Jurkat, Clone E6-1 (cell line): ENCODE results near the gene TTC33.

Experiments
- DNase-seq: peaks from one replicate; pipeline ENCODE4 v3.0.0-alpha.2; 2011; ENCODE audit warnings: low read depth, low spot score
- H3K4me3 ChIP-seq: 2 replicates; pipeline ENCODE4 v1.5.1; 2011; ENCODE audit warnings: mild to moderate bottlenecking, low read length, control low read depth, moderate library complexity

Gene TTC33

DNA sequence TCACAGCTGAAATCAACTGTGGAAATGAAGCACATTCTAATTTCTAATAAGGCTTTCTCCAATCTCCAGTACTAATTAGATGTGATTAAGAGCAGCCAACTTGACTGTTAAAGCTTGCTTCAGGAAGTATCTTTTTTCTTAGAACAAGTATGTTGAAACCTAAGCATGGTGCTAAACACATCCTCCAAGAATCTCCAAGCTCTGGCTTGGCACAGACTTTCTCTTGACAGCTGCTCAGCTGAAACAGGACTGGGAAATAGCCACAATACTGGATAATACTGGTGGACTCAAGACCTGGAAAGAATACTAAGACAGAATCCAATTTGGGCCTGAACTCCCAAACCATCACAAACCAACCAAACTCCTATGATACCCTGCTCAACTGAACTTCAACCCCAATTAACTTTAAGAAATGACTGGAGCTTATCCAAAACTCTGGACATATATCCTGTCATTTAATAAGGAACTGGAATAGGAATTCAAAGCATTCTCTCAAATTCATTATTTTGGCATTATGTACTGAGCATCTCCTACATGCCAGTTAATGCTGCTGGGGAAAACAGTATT, 26.2 kb upstream of the TTC33 start:
- DNase-seq: no peak
- no peak overlapping the region for H3K4me3 ChIP-seq

- no peak for DNase-seq
- H3K4me3 ChIP-seq: no peak overlapping the region
Observed at GRCh38 chr5:40780858-40781257, 25.1 kb upstream of the TTC33 start.

DNA sequence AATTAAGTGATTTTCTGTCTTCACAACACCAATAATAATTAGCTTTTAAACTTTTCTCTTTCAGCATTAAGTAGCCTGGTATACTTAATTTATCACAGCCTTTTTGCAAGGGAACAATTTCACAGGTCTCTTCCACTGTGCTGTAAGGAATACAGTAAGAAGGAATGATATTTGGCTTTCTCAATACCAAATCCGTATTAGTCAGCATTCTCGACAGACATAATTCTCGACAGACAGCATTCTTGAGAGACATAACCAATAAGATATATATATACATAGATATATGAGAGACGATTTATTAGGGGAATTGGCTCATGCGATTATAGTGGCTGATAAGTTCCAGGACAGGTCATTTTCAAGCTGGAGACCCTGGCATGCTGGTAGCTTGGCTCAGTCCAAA, 24.4 kb upstream of the TTC33 start:
- no peak overlapping the region for H3K4me3 ChIP-seq
- no peak for DNase-seq

DNA sequence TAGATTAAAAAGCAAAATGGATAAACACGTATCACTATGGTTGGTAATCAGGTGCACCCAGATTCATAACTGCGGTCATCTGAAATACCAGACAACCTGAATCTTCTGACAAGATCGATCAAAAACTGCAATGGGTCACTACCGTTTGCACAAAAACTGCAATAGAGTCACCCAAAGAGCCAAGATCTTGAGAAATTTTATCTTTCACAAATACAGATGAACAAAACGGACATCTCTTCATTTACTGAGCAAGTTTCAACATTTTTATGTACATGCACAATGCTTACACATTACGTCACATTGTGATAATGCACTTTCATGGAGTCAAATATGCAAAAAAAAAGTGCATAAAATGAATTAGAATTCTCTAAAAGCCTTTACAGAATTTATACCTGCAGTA, 23.8 kb upstream of the TTC33 start:
- H3K4me3 ChIP-seq: no peak overlapping the region
- DNase-seq: no peak

DNA sequence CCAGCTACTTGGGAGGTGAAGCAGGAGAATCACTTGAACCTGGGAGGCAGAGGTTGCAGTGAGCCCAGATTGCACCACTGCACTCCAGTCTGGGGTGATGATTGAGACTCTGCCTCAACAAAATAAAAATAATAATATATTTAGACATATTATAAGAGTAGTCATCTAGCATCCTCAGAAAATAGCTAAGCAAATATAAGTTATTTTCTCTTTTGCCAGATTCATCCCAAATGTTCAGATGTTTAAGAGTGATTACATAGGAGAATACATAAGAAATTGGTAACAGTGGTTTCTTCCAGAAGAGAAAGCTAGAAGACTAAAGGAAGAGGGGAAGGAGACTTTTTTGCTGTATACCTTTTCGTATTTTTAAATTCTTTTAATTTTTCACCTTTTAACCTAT, 22.4 kb upstream of the TTC33 start:
- no peak for DNase-seq
- no peak overlapping the region for H3K4me3 ChIP-seq

DNA sequence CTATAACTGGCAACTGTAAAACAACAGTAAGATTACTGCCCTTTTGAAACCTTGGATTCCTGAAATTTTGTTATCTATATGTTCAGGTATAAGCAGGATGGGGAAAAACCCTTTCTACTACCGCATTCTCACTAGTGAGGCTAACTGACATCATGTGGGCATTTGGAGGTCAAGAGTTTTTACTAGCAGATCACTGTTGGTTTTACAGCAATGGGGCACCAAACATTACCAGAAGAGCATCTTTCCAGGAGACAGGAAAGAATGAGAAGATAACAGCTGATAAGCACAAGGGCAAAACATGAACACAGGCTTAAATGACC, 20.9 kb upstream of the TTC33 start:
- H3K4me3 ChIP-seq: no peak overlapping the region
- no peak for DNase-seq

DNA sequence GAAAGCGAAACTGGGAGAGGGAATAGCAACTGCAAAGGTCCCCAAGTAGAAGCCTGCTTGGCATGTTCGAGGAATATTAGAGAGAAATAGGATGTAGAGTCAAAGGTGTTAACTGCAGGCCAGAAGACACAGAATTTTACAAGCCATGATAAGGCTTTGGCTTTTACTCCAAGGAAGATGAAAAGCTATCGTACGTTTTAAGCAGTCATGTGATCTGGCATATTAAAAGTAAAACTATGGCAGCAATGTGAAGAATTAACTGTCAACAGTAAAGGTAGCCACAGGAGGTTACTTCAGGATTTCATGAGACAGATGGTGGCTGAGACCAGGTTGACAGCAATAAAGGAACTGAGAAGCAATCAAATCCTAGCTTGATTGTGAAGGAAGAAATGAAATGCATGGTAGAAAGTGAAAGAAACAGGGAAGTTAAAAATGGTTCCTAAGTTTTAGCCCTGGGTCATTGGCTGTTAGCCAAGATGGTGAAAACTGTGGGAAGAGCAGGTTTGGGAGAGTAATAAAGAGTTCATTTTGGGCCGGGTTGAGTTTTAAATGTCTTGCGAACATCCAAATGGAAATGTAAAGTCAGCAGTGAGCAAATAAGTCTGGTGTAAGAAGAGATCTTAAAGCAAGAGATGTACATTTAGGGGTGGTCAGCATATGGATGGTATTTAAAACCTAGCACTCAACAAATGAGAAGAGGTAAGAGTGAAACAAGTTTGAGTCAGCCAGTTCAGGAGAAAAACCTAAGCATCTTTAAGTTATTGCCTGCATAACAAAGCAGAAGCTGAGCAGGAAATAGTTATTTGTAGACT, 20.3 kb upstream of the TTC33 start:
- no peak for DNase-seq
- H3K4me3 ChIP-seq: no peak overlapping the region

GRCh38 chr5:40775085-40775845, 19.5 kb upstream of the TTC33 start:
- DNase-seq: no peak
- H3K4me3 ChIP-seq: no peak overlapping the region

DNA sequence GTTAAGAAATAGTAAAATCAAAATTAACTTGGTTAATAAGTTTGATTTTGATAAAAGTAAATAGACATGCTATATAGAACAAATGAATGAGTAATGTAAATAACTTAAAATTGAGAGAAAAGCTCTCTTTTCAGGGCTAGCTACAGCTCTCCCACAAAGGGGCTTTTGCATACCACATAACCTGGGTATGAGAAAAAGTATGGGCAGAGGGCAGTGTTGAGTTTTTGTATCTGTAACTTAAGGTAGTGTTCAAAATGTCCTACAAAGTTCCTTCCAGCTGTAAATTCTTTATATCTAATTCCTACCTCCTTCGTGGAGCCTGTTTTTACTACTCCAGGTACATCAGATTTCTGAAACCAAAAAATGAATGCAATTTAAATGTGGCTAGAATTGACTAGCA, 18.9 kb upstream of the TTC33 start:
- H3K4me3 ChIP-seq: no peak overlapping the region

DNA sequence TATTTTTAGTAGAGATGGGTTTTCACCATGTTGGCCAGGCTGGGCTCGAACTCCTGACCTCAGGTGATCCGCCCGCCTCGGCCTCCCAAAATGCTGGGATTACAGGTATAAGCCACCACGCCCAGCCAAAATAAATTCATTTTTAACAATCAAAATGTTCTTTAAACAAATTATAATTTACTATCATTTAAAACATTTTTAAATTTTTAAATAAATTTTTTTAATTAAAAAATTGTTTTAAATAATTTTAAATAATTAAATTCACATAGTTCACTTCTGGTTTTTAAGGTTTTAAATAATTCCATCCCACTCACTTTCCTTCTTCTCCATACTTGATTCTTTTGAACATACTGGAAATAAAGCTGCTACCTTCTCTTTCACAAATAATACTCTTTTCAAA, 15.0 kb upstream of the TTC33 start:
- H3K4me3 ChIP-seq: no peak overlapping the region
- no peak for DNase-seq

More for the DNA sequence above, 18.9 kb upstream of the TTC33 start:
- no peak for DNase-seq

GRCh38 chr5:40762705-40763104, 6.9 kb upstream of the TTC33 start:
- no peak for DNase-seq
- H3K4me3 ChIP-seq: no peak overlapping the region

DNA sequence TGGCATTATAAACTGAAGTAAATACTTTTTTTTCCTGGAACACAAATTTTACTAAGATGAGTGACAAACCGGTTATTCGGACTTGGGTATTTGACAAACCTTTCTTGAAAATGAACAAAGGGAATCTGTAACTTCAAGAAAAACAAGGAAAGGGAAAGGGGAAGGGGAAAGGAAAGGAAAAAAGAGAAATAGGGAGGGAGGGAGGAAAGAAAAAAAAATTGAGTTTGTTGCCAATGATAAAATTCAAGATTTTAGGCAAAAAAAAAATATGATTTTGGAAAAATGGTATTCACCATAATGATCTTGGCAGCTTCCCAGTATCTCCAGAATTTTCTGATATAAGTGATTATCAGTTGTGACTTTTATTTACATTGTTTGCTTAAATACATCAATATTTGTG, 1.6 kb upstream of the TTC33 start:
- no peak overlapping the region for H3K4me3 ChIP-seq
- no peak for DNase-seq

DNA sequence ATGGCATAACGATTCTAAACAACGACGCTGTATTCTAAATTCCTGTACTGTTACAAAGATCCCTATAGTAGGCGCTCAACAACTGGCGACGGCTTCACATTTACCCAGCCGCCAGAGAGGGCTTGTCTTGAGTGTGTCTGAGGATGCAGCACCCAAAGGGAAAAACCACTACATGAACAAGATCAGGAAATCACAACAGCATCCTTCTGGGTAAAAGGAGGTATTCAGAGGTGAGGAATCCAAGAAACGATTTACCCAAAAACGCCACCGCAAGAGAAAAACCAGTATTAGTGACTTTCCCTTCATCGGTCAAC, 711 bp downstream of the TTC33 start:
- peak; percentile 80 for DNase-seq

DNA sequence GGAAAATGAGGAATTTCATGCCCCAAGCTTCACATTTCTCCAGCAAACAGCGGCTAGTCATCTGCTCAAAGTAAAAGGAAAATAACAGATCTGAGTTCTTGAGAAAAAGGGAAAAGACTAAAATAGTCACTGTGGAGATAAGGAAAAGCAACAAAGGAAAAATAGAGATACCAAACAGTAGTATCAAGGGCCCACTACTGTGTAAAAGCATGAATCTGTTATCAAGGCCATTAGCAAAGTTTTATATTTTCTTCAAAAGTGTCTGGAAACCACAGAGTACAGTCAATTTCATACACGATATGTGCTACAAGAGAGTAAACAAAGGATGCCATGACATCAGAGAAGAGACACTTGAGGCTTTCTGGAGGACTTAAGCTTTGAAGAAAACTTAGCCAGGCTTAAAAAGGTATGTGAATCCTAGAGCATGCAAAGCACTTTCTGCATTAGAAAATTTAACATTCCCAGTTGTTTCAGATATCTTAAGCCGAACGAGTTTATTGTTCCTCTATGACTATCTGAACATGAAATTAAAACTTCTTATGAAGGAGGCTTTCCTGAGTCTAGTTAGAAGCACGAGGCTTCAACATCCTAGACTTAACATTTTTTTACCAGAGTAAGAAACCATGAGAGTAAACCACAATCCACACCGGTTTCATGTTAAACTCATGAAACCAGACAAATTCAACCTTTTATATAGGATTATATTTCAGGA, 1.2 kb downstream of the TTC33 start:
- DNase-seq: peak; percentile 52
- H3K4me3 ChIP-seq: peak overlapping the region; percentile 96

More for the DNA sequence above, 711 bp downstream of the TTC33 start:
- peak overlapping the region; percentile 96 for H3K4me3 ChIP-seq

DNA sequence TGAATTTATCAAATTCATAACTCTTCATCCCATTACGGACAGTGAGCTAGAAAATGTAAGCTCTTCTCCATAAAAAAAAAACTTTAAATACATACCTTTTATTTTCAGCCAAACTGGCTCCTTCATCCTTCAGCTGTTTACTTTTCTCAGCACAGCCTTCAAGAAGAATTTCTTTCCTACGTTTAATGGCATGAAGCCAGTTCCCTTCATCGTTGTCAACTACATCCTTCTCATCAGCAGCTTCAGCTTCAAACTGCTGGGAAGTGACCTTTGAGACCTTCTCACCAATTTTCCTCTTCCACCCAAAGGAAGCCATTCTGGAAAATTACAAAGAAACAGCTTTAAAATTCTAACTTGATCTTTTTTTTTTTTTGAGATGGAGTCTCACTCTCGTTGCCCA, 9.1 kb downstream of the TTC33 start:
- DNase-seq: no peak
- no peak overlapping the region for H3K4me3 ChIP-seq

- DNase-seq: no peak
- no peak overlapping the region for H3K4me3 ChIP-seq
Observed at GRCh38 chr5:40743771-40744170, 12.0 kb downstream of the TTC33 start.

DNA sequence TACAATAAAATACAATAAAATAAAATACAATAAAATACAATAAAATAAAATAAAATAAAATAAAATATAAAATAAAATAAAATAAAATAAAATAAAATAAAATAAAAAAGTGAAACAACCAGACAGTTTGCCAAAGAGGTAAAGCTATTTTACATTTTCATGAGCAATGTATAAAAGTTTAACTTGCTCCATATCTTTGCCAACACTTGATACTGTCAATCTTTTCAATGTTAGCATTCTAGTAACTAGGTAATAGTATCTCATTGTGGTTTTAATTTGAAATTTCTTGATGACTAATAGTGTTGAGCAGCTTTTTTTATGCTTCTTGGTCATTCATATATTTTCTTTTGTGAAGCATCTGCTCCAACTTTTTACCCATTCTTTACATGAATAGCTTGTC, 17.3 kb downstream of the TTC33 start:
- no peak for DNase-seq
- H3K4me3 ChIP-seq: no peak overlapping the region

- no peak overlapping the region for H3K4me3 ChIP-seq
- DNase-seq: peak; percentile 60
Observed at GRCh38 chr5:40736103-40736875, 19.5 kb downstream of the TTC33 start.

GRCh38 chr5:40735609-40736008, 20.2 kb downstream of the TTC33 start:
- no peak overlapping the region for H3K4me3 ChIP-seq
- DNase-seq: no peak
